ENCODE data around the gene ZFP91.

The ZFP91 gene

GRCh38 chr11:58591659-58592058 lies 12.8 kb downstream of the ZFP91 start:
- FAIRE-seq = no peak

- no peak for FAIRE-seq
These were observed 14.1 kb downstream of the ZFP91 start for GRCh38 chr11:58592760-58593472.

DNA sequence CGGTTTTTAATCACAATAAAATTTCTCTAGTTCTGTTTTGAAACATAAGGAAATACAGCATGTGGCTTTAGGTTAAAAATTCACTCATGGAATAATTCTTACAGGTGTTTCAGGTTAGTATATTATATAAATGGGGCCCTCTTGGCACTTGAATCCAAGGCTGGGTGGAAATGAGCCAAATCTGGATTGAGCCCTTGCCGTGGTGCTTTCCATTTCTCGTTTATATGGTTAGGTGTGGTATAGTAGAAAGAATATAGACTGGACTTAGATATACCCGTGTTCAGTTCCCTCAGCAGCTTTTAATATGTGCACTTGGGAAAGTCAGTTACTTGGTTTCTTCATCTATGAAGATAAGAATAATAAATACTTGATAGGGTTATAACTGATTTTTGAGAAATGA lies 16.0 kb downstream of the ZFP91 start:
- FAIRE-seq = peak; percentile 28

DNA sequence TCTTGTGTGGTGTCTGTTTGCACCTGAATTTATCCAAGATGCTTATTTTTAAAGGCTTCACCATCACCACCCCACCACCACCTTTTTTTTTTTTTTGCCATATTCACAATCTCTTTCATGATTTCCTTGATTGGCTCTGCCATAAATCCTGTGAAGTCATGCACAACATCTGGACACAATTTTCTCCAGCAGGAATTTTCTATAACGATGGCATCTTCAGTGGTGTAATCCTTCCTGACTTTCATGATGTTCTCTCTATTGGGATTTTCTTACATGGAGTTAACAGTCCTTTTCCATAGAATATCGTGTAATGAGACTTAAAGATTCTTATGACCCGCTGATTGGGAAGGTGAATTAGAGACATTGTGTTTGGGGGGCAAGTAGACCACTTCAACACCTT lies 17.8 kb downstream of the ZFP91 start:
- FAIRE-seq = no peak

DNA sequence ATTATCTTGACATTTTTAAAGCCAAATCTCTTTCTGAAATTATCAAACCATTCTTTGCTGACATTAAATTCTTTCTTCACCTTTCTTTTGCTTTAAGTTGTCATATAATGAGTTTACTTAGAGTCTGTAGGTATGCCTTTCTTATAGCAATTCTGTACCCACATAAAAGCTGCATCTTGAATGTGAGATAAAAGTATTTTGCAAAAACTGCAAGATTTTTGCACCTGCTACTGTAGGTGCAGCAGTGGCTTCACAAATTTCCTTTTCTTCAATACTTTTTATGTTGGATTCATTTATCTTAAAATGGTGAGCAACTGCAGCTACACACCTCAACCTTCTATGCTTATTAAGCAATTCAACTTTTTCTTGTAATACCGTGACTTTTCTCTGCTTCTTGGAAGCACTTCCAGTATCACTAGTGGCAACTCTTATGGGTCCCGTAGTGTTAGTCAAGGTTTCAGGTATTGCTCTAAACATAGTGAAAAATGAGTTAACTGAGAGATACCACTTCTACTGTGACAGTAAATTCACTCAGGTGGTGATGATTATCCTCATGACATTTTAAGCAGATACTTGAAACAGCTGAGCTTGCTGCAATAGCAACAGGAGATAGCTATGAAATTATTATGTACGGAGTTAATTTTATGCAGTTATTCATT lies 18.8 kb downstream of the ZFP91 start:
- FAIRE-seq = no peak

- FAIRE-seq = no peak
These were observed 21.6 kb downstream of the ZFP91 start for GRCh38 chr11:58600510-58600909.

DNA sequence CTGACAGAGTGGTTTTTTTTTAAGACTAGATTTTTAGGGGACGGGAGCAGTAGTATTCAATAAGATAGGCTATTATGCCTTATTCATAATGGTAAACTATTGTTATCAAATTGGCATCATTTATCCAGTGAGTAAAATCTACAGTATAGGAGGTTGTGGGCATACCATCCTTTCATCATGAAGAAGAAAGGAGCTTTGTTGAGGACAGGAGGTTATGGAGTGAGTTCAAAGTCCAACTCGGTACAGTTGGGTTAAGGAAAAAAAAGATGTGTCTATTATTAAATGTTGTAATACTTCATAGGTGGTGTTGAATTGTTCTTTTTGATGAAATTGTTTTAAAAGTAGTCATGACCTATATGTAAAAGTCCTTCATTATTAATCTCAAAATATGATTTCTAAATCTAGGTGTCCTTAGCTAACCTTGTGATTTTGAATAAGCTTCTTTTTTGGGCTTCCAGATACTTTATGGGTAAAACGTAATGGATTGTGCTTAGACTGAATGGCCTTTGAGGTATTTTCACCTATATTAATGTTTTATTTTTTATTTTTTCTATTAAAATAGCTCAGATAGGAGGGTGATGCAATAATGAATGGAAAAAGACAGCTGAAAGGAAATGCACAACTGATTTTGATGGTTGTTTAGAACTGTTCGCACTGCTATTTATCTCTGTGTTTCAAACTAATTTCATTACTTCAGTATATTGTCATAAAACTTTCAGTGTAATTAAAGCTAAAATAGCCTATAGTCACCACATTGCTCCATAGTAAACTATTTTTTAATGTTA lies 28.3 kb downstream of the ZFP91 start:
- no peak for FAIRE-seq

DNA sequence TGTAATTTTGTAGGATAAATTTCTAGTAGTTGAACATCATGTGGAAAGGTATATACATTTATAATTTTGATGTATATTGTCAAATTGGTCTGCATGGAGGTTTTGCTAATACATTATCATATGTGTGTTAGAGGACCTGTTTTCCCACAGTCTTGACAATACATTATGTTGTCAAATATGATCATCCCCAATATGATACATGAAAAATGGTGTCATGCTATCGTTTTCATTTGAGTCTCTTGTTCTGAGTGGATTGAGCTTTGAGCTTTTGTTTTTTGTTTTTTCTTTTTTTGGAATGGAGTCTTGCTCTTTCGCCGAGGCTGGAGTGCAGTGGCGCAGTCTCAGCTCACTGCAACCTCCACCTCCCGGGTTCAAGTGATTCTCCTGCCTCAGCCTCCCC lies 29.5 kb downstream of the ZFP91 start:
- FAIRE-seq = no peak

DNA sequence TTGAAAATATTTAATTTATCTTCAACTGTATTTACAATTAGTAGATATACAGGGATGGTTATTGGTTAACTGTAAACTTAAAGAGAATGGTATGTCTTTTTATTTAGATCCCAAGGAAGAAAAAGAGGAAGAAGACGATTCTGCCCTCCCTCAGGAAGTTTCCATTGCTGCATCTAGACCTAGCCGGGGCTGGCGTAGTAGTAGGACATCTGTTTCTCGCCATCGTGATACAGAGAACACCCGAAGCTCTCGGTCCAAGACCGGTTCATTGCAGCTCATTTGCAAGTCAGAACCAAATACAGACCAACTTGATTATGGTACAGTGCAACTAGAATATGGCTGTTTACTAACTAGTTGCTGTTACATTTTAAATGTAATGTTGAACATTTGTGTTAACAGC lies 30.9 kb downstream of the ZFP91 start:
- FAIRE-seq = no peak

DNA sequence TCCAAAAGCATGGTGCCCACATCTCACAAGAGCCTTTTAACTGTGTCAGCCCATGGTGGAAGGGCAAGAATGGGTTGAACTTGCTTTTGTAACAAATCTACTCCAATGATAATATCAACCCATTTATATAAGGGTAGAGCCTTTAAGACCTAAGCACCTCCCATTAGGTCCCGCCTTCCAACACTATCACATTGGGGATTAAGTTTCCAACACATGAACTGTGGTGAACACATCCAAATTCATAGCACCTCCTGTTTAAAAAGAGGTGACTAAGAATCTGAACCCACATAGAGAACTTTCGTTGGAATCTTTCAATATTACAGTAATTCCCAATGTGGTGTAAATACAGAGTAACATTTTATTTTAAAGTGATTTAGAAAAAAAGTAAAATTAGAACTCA lies 34.4 kb downstream of the ZFP91 start:
- no peak for FAIRE-seq

- no peak for FAIRE-seq
These were observed 36.7 kb downstream of the ZFP91 start for GRCh38 chr11:58615559-58615958.

- no peak for FAIRE-seq
These were observed 37.7 kb downstream of the ZFP91 start for GRCh38 chr11:58616594-58616993.

DNA sequence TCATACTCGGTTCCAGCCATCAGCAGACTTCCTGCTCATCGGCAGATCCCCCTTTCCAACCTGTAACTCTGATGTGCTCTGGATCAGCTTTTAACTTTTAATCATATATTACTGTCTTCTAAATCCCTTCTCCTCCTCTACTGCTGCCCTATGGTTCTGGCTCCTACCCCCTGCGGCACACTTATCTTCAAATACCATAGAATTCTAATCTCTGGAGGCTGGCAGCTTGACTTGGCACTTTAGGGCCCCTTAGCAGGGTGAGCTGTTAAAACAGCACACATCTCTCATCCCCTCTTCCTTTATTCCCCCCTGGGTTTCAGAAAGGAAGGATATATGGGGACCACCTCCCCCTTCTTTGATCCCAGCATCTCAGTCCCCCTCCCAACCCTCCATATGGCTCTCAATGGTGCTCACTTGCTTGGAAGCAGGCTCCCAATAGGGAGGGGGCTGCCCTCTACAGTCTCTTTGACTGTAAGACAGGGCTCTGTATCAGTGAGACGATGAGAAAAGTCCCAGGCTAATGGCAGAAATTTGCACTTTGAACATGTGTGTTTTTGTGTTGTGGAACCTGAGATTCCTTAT lies 39.2 kb downstream of the ZFP91 start:
- FAIRE-seq = no peak

DNA sequence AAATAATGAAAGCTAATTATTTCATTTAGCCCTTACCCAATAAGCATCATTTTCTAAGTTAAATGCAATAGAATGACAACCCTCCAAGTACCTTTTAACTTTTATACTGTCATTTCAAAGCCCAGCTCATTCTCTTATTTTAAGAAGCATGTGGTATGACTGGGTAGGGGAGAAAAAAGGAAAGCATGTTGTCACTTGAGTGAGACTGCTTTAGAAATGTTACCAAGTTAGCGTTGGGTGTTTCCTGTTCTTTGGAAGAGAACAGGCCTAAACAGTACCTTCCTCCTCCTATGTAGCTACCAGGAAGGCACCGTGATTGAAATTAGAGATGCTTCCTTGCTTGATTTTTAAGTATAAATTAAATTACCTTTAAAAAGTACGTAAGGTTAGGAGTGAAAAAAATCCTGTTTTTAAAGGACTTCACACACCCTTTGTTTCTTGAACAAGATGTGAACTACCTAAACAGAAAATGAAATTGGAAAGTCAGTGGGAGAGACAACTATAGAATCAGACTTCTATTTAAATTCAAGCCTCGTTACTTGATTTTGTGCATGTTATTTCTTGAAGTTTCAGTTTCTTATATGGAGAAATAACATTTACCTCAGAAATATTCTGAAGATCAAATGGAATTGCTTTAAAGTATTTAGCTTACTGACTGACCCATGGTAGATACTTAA lies 42.9 kb downstream of the ZFP91 start:
- FAIRE-seq = no peak

DNA sequence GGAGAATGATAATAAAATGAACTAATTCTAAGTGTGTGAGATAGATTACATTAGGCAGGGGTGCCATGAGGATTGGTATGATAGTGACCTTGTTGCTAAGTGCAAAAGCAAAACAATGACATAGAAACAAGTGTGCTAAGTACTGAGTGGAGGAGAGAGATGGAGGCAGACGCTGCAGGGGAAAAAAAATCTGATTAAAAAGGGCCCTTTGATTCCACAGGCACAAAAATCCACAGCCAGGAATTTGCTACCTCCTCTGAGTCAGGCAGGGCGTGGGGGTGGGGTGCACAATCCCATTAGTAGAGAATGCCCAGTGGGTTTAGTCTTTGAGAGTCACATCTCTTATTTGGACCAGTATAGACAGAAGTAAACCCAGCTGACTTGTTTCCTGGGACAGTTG lies 43.5 kb downstream of the ZFP91 start, which contains the start of gene CNTF:
CNTF (plus strand) TSS at position 322 of the 400 bp plus-strand sequence. CDS start 88 bp downstream, outside the sequence.
- no peak for FAIRE-seq

DNA sequence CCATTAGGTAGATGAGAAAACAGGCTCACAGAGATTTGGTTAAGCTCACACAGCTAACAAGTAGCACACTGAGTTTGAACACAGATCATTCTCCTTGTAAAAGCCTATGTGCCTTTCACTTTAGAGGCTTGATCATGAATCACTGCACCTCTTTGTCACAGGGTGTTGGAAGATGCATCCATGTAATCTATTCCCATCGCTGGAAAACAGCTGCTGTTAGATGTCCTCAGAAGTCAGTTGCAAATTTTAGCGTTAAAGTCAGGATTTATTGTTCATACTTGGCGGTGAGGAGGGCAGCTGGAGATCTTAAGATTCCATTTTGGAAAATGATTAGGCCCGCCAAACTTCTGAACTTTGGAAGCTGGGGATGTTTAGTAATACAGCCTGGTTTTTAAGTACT lies 46.2 kb downstream of the ZFP91 start:
- FAIRE-seq = no peak

DNA sequence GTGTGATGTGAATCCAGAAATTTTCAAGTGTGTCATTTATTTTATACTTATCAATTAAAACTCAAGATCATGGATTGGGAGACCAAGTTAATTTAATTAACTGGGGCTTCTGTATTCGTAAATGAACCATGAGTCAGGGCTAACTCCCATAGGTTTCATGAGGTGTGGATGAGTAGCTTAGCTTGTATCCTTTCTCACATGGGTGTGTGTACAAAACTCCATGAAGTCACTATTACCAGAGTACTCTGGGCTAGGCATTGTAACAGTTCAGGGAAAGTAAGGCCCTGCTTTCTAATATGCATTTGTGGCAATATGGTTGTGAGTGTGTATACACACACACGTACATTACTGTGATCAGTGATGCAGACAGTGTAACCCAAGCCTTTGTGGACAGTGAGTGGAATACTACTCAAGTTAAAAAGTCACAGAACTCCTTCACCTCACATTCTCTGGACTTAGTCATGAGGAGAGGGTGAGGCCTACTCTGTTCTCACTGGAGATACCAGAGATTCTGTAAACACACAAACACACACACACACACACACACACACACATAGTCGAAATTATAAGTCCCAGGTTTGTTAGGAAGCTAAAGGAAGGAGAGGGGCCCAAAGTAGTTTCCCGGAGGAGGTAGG lies 47.1 kb downstream of the ZFP91 start:
- no peak for FAIRE-seq

DNA sequence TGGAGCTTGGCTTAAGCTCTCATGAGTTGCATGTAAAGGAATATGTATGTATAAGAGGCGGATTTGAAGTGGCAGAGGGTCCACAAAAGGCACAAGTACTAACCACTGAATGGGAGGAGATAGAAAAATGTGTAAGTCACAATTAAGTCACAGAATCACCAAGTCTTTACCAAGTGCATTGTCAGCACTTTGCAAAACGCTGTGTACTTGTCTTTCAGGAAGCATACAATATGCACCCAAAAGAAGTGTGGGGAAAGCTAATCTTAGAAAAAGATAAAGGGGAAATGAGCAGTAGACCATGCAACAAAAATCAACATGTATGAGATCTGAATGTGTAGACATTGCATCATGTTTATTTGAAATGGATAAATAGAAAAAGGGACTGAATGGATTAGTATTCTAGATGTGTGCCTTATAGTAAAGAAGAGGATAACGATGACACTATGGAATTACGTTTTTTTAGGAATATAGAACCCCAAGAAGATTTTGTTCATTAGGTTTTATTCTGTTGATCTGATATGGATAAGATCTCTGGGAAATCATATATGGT lies 48.1 kb downstream of the ZFP91 start:
- FAIRE-seq = no peak

GRCh38 chr11:58628446-58628845 lies 49.6 kb downstream of the ZFP91 start:
- no peak for FAIRE-seq

DNA sequence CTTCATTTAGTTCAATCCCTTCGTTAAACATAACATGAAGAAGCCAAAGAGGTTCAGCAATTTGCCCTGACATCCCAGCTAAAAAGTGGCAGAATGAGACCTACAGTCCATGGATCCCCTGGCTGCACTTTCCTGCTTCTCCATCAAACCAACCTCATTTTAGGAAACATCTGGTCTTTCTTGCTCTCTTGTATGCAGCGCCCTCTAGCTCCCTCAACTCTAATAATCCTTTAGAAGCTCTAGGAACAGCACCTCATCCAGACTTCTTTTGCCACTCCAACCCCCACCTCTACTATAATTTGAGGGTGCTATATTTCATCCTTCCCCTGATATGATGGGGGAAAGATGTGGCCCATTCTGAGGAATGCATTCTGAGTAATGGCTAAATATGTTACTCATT lies 51.0 kb downstream of the ZFP91 start:
- no peak for FAIRE-seq

GRCh38 chr11:58631378-58631777 lies 52.5 kb downstream of the ZFP91 start:
- FAIRE-seq = no peak

- FAIRE-seq = no peak
These were observed 53.6 kb downstream of the ZFP91 start for GRCh38 chr11:58632510-58632909.
